Gastrocnemius medialis (tissue), 4 donors: Measurements from ENCODE around the gene ABCC4. TPM values are rescaled to one million over a fixed set of nuclear protein-coding genes. Genes with fewer than 3 reads are reported as not detected.
A peak's percentile ranks its signal among the peaks of the same experiment; 100 is the strongest.

Source experiments
- ATAC-seq, 2 donors: fragments of 150-250 bp; one replicate each; pipeline ENCODE4 v1.9.1; 2016
- DNase-seq, 2 donors: peaks; one replicate each; pipeline ENCODE4 v3.0.0-alpha.2; 2019
- H3K27ac ChIP-seq, 4 donors: fragments of 200-600 bp; sonication (generic); 1 replicate in 1 of 4; 2 replicates in 3 of 4; pipeline ENCODE4 v1.5.1; 2016 to 2018; ENCODE audit warnings: mild to moderate bottlenecking in 2 of 4, moderate library complexity in 1 of 4
- H3K27me3 ChIP-seq, 3 donors: fragments of 200-600 bp; sonication (generic) in 2 of 3; 1 replicate in 1 of 3; 2 replicates in 2 of 3; pipeline versions ENCODE4 v1.5.1 to v1.6.0; 2016 to 2019; ENCODE audit warnings: mild to moderate bottlenecking in 1 of 3, moderate library complexity in 1 of 3
- H3K36me3 ChIP-seq, 2 donors: fragments of 200-600 bp; sonication (generic) in 1 of 2; one replicate each; pipeline ENCODE4 v1.5.1; 2017 to 2018
- H3K4me1 ChIP-seq, 2 donors: fragments of 200-600 bp; sonication (generic) in 1 of 2; one replicate each; pipeline ENCODE4 v1.5.1; 2016 to 2017; ENCODE audit warnings: mild to moderate bottlenecking in 2 of 2
- H3K4me3 ChIP-seq, 4 donors: fragments of 200-600 bp; sonication (generic) in 3 of 4; 1 replicate in 1 of 4; 2 replicates in 3 of 4; pipeline ENCODE4 v1.5.1; 2016 to 2019; ENCODE audit warnings: mild to moderate bottlenecking in 2 of 4
- H3K9me3 ChIP-seq, 3 donors: fragments of 200-600 bp; sonication (generic) in 2 of 3; 1 replicate in 1 of 3; 2 replicates in 2 of 3; pipeline ENCODE4 v1.5.1; 2016 to 2019
- CTCF ChIP-seq, 5 experiments: fragments of 450-650 bp in 3 of 5; fragments of 200-600 bp in 2 of 5; sonication (generic) in 2 of 5; IDR thresholded peaks in 4 of 5; conservative IDR thresholded peaks in 1 of 5; 1 replicate in 4 of 5; 2 replicates in 1 of 5; pipeline ENCODE4 v1.5.1; 2016 to 2019; ENCODE audit warnings: antibody characterized with exemption in 5 of 5, mild to moderate bottlenecking in 3 of 5, moderate library complexity in 3 of 5
- POLR2A ChIP-seq, 2 donors: fragments of 450-650 bp; IDR thresholded peaks; one replicate each; pipeline ENCODE4 v1.6.1; 2017; ENCODE audit warnings: antibody characterized with exemption in 2 of 2, mild to moderate bottlenecking in 2 of 2, moderate library complexity in 2 of 2
- in situ Hi-C, 4 donors: fragments of 200-750 bp; cut with MboI; loops; one replicate each; pipeline versions ENCODE4 v1.15.0 to v1.8.0; 2017; ENCODE audit warnings: low sequenced_read_pairs in 4 of 4
- intact Hi-C: fragments of 100-400 bp; cut with DNase I; formaldehyde crosslinking; loops from one replicate; pipeline ENCODE4 v1.15.1; 2023; ENCODE audit warnings: low total_unique reads
- total RNA-seq, 4 donors: library from RNA; depleted of rRNA; stranded (reverse); fragments of >200 nt; gene quantifications; one replicate each; pipeline versions ENCODE4 v1.1.0 to v1.2.3, GENCODE V29; 2016

Gene ABCC4
- total RNA-seq, 4 donors from 2014 or later: 5.4 to 16.2 (median 11.9) TPM

DNA sequence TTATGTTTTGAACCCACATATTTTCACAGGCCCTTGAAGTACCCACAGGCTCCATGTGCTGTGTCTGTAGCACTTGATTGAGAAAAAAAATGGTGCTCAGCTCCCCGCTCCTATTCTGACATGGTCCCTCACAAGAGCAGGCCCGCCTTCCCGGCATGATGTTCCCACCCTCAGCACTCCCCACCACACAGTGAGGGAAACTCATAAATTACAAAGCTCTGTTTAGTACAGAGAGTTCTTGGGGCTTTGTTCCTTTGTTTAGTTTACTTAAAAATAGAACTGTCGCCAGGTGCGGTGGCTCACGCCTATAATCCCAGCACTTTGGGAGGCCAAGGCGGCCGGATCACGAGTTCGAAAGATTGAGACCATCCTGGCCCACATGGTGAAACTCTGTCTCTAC lies 25.9 kb upstream of the ABCC4 start:
- H3K9me3 ChIP-seq: no peaks in the 10 kb centered on the region
- no peak for TF ChIP-seq POLR2A (IDR thresholded peaks at IDR 0.05)
- TF ChIP-seq CTCF (IDR thresholded peaks at IDR 0.05 in 4 of 5, conservative IDR thresholded peaks at IDR 0.05 in 1 of 5): no peak
- no peaks in the 10 kb centered on the region for H3K4me1 ChIP-seq
- peak in 1 of 2 donors; percentile 26 for DNase-seq
- H3K27ac ChIP-seq: peak overlapping the region in 1 of 4 donors; percentile 52
- intact Hi-C loops (no loop called here), in situ Hi-C loops (no loop called here)
- H3K36me3 ChIP-seq: no peaks in the 10 kb centered on the region
- no peak overlapping the region for H3K4me3 ChIP-seq
- H3K27me3 ChIP-seq: no peaks in the 10 kb centered on the region
- ATAC-seq: peak; percentile 79 to 81

DNA sequence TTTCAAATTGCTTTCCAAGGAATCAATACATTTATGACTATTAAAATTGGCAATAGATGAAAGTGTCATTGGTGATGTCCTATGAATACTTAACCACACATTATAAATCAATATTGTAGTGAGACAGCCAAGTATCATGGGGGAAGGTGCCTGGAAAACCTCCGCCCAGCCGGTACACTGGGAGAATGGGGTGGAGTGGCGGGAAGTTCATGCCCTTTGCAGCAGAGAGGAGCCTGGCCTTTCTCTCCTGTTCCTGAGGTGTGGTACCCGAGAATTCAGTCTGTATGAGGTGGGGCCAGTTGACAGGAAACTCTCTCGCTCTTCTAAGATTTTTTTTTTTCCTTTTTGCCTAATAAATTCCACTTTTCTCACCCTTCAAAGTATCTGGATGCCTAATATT lies 25.4 kb upstream of the ABCC4 start:
- TF ChIP-seq CTCF (IDR thresholded peaks at IDR 0.05 in 4 of 5, conservative IDR thresholded peaks at IDR 0.05 in 1 of 5) (no peak), POLR2A (IDR thresholded peaks at IDR 0.05) (no peak)
- no peak for ATAC-seq
- H3K27me3 ChIP-seq: no peaks in the 10 kb centered on the region
- DNase-seq: no peak
- intact Hi-C loops (no loop called here), in situ Hi-C loops (no loop called here)
- no peaks in the 10 kb centered on the region for H3K4me1 ChIP-seq
- no peaks in the 10 kb centered on the region for H3K36me3 ChIP-seq
- peak overlapping the region in 1 of 4 donors; percentile 52 for H3K27ac ChIP-seq
- H3K9me3 ChIP-seq: no peaks in the 10 kb centered on the region
- H3K4me3 ChIP-seq: no peak overlapping the region

GRCh38 chr13:95325485-95325884 lies 24.2 kb upstream of the ABCC4 start:
- H3K9me3 ChIP-seq: no peaks in the 10 kb centered on the region
- H3K4me3 ChIP-seq: no peak overlapping the region
- no peak for TF ChIP-seq POLR2A (IDR thresholded peaks at IDR 0.05)
- H3K27ac ChIP-seq: no peak overlapping the region
- DNase-seq: no peak
- H3K36me3 ChIP-seq: no peaks in the 10 kb centered on the region
- intact Hi-C loops (no loop called here), in situ Hi-C loops (no loop called here)
- no peaks in the 10 kb centered on the region for H3K4me1 ChIP-seq
- no peak for ATAC-seq
- no peaks in the 10 kb centered on the region for H3K27me3 ChIP-seq

GRCh38 chr13:95323930-95324662 lies 22.8 kb upstream of the ABCC4 start:
- Histone ChIP-seq H3K9me3 (no peaks in the 10 kb centered on the region), H3K36me3 (no peaks in the 10 kb centered on the region), H3K27ac (no peak overlapping the region), H3K4me3 (no peak overlapping the region), H3K4me1 (no peaks in the 10 kb centered on the region), H3K27me3 (no peaks in the 10 kb centered on the region)
- no peak for ATAC-seq
- DNase-seq: no peak
- intact Hi-C loops (no loop called here), in situ Hi-C loops (no loop called here)
- TF ChIP-seq POLR2A (IDR thresholded peaks at IDR 0.05) (no peak), CTCF (IDR thresholded peaks at IDR 0.05 in 4 of 5, conservative IDR thresholded peaks at IDR 0.05 in 1 of 5) (no peak)

GRCh38 chr13:95319551-95320274 lies 18.5 kb upstream of the ABCC4 start:
- intact Hi-C loops (no loop called here), in situ Hi-C loops (no loop called here)
- peaks cover 6% of the 10 kb centered on the region in 2 donors for H3K4me1 ChIP-seq
- ATAC-seq: no peak
- H3K4me3 ChIP-seq: no peak overlapping the region
- no peak for DNase-seq
- no peaks in the 10 kb centered on the region for H3K36me3 ChIP-seq
- H3K27me3 ChIP-seq: no peaks in the 10 kb centered on the region
- H3K9me3 ChIP-seq: no peaks in the 10 kb centered on the region
- H3K27ac ChIP-seq: no peak overlapping the region
- TF ChIP-seq CTCF (IDR thresholded peaks at IDR 0.05 in 4 of 5, conservative IDR thresholded peaks at IDR 0.05 in 1 of 5): no peak
- TF ChIP-seq POLR2A (IDR thresholded peaks at IDR 0.05): no peak
